HEK293 (cell line): ENCODE data around the gene CCDC51.
A peak's percentile ranks its signal among the peaks of the same experiment; 100 is the strongest.

Source experiments
- HIC1 ChIP-seq: fragments of 450-650 bp; formaldehyde crosslinking; IDR thresholded peaks from 2 replicates; pipeline ENCODE4 v1.5.1; 2016; ENCODE audit warnings: missing biosample characterization, missing genetic modification characterization
- KLF1 ChIP-seq: fragments of 450-650 bp; formaldehyde crosslinking; IDR thresholded peaks from 2 replicates; pipeline ENCODE4 v1.5.1; 2016; ENCODE audit warnings: missing biosample characterization, missing genetic modification characterization
- KLF17 ChIP-seq: fragments of 450-650 bp; formaldehyde crosslinking; IDR thresholded peaks from 2 replicates; pipeline ENCODE4 v1.5.1; 2016; ENCODE audit warnings: missing biosample characterization, missing genetic modification characterization
- KLF7 ChIP-seq: fragments of 450-650 bp; formaldehyde crosslinking; IDR thresholded peaks from 2 replicates; pipeline ENCODE4 v1.5.1; 2016; ENCODE audit warnings: missing biosample characterization, missing genetic modification characterization, borderline replicate concordance
- KLF8 ChIP-seq: fragments of 450-650 bp; formaldehyde crosslinking; IDR thresholded peaks from 2 replicates; pipeline ENCODE4 v1.5.1; 2016; ENCODE audit warnings: missing biosample characterization, missing genetic modification characterization
- KLF9 ChIP-seq: fragments of 450-650 bp; formaldehyde crosslinking; IDR thresholded peaks from 2 replicates; pipeline ENCODE4 v1.5.1; 2016; ENCODE audit warnings: missing biosample characterization, missing genetic modification characterization, low read depth
- MEIS1 ChIP-seq: sonication (generic); formaldehyde crosslinking; IDR thresholded peaks from 2 replicates; pipeline ENCODE4 v1.8.1; 2022; ENCODE audit warnings: missing genetic modification reagents, mild to moderate bottlenecking, borderline replicate concordance
- PATZ1 ChIP-seq: fragments of 450-650 bp; formaldehyde crosslinking; IDR thresholded peaks from 2 replicates; pipeline ENCODE4 v1.5.1; 2016; ENCODE audit warnings: missing biosample characterization, missing genetic modification characterization
- PBX3 ChIP-seq: sonication (generic); formaldehyde crosslinking; IDR thresholded peaks from 2 replicates; pipeline ENCODE4 v1.8.1; 2022; ENCODE audit warnings: mild to moderate bottlenecking, moderate library complexity, missing genetic modification reagents
- SP2 ChIP-seq: fragments of 450-650 bp; formaldehyde crosslinking; IDR thresholded peaks from 2 replicates; pipeline ENCODE4 v1.5.1; 2016; ENCODE audit warnings: missing biosample characterization, missing genetic modification characterization
- SP3 ChIP-seq: fragments of 450-650 bp; formaldehyde crosslinking; IDR thresholded peaks from 2 replicates; pipeline ENCODE4 v1.5.1; 2016; ENCODE audit warnings: missing biosample characterization, missing genetic modification characterization
- ZBTB17 ChIP-seq: fragments of 450-650 bp; formaldehyde crosslinking; IDR thresholded peaks from 2 replicates; pipeline ENCODE4 v1.5.1; 2016; ENCODE audit warnings: missing biosample characterization, missing genetic modification characterization
- ZBTB26 ChIP-seq: fragments of 450-650 bp; formaldehyde crosslinking; optimal IDR thresholded peaks from 2 replicates; pipeline ENCODE3; 2016; ENCODE audit warnings: missing biosample characterization, mild to moderate bottlenecking, missing genetic modification characterization
- ZEB2 ChIP-seq: fragments of 450-650 bp; formaldehyde crosslinking; IDR thresholded peaks from 2 replicates; pipeline ENCODE4 v1.5.1; 2016; ENCODE audit warnings: missing biosample characterization, missing genetic modification characterization
- ZIC2 ChIP-seq: fragments of 450-650 bp; formaldehyde crosslinking; IDR thresholded peaks from 2 replicates; pipeline ENCODE4 v1.5.1; 2016; ENCODE audit warnings: missing biosample characterization, missing genetic modification characterization
- ZNF24 ChIP-seq: fragments of 450-650 bp; formaldehyde crosslinking; IDR thresholded peaks from 2 replicates; pipeline ENCODE4 v1.5.1; 2016; ENCODE audit warnings: missing biosample characterization, missing genetic modification characterization
- ZNF274 ChIP-seq, 2 experiments: fragments of 200-500 bp in 1 of 2; fragments of 450-650 bp in 1 of 2; sonication (Bioruptor generic) in 1 of 2; formaldehyde crosslinking in 1 of 2; IDR thresholded peaks; 2 replicates each; pipeline versions ENCODE4 v1.5.1 to v1.6.1; 2014 to 2016; ENCODE audit warnings: borderline replicate concordance in 1 of 2, inconsistent platforms in 1 of 2, low read length in 1 of 2, missing biosample characterization in 1 of 2, missing genetic modification characterization in 1 of 2
- ZNF391 ChIP-seq: fragments of 450-650 bp; formaldehyde crosslinking; IDR thresholded peaks from 2 replicates; pipeline ENCODE4 v1.5.1; 2016; ENCODE audit warnings: low read depth, missing biosample characterization, missing genetic modification characterization, borderline replicate concordance
- ZNF398 ChIP-seq: fragments of 450-650 bp; formaldehyde crosslinking; IDR thresholded peaks from 2 replicates; pipeline ENCODE4 v1.5.1; 2017; ENCODE audit warnings: missing biosample characterization, missing genetic modification characterization
- ZNF433 ChIP-seq: fragments of 450-650 bp; formaldehyde crosslinking; IDR thresholded peaks from 2 replicates; pipeline ENCODE4 v1.5.1; 2016; ENCODE audit warnings: missing biosample characterization, missing genetic modification characterization, low read depth
- ZNF501 ChIP-seq: fragments of 450-650 bp; formaldehyde crosslinking; IDR thresholded peaks from 2 replicates; pipeline ENCODE4 v1.5.1; 2016; ENCODE audit warnings: missing biosample characterization, missing genetic modification characterization
- ZNF580 ChIP-seq: fragments of 450-650 bp; formaldehyde crosslinking; IDR thresholded peaks from 2 replicates; pipeline ENCODE4 v1.5.1; 2016; ENCODE audit warnings: missing biosample characterization, missing genetic modification characterization
- ZNF600 ChIP-seq: fragments of 450-650 bp; formaldehyde crosslinking; IDR thresholded peaks from 2 replicates; pipeline ENCODE4 v1.5.1; 2016; ENCODE audit warnings: missing biosample characterization, missing genetic modification characterization
- ZNF629 ChIP-seq: fragments of 450-650 bp; formaldehyde crosslinking; IDR thresholded peaks from 2 replicates; pipeline ENCODE4 v1.5.1; 2017; ENCODE audit warnings: missing biosample characterization, missing genetic modification characterization
- ZNF76 ChIP-seq: fragments of 450-650 bp; formaldehyde crosslinking; IDR thresholded peaks from 2 replicates; pipeline ENCODE4; 2016; ENCODE audit warnings: low read depth, missing biosample characterization, missing genetic modification characterization, borderline replicate concordance

CCDC51 gene

GRCh38 chr3:48446425-48447193, 6.7 kb upstream of the CCDC51 start, which contains the start of gene ATRIP (continued):
- peak; percentile 58; the same call in 1 of the 2 replicates for TF ChIP-seq PBX3 (CRISPR knock-in tag)
- TF ChIP-seq KLF1 (tag by site-specific recombination), result peak; percentile 94
- TF ChIP-seq ZIC2 (tag by site-specific recombination), result no peak
- peak; percentile 90 for TF ChIP-seq ZBTB26
- no peak for TF ChIP-seq ZNF433 (tag by site-specific recombination)
- TF ChIP-seq ZNF398 (tag by site-specific recombination), result 0 out of 2 replicates have a peak, but pooled peaks have one; percentile 20
- peak; percentile 98 for TF ChIP-seq KLF8 (tag by site-specific recombination)
- TF ChIP-seq ZEB2, result peak; percentile 73
- TF ChIP-seq SP2, result peak; percentile 84
- TF ChIP-seq ZNF600 (tag by site-specific recombination), result 0 out of 2 replicates have a peak, but pooled peaks have one; percentile 4
- no peak for TF ChIP-seq MEIS1
- TF ChIP-seq PATZ1 (tag by site-specific recombination), result peak; percentile 61; the same call in 1 of the 2 replicates
- peak; percentile 72; the same call in 1 of the 2 replicates for TF ChIP-seq KLF17 (tag by site-specific recombination)
- TF ChIP-seq HIC1, result no peak
- TF ChIP-seq ZNF24, result no peak
- peak; percentile 81 for TF ChIP-seq SP3
- peak; percentile 81 for TF ChIP-seq KLF9 (tag by site-specific recombination)
- peak; percentile 45; the same call in 1 of the 2 replicates for TF ChIP-seq ZNF391 (tag by site-specific recombination)
- peak; percentile 90 for TF ChIP-seq ZBTB17 (tag by site-specific recombination)
- TF ChIP-seq ZNF580, result no peak
- TF ChIP-seq ZNF274 (IDR thresholded peaks at IDR 0.05; ENCODE audit: low read length), result no peak
- TF ChIP-seq ZNF274 (tag by site-specific recombination; IDR thresholded peaks at IDR 0.05; ENCODE audit: borderline replicate concordance), result no peak
- TF ChIP-seq ZNF501 (tag by site-specific recombination), result peak; percentile 82
- peak; percentile 36 for TF ChIP-seq ZNF629 (tag by site-specific recombination)
- TF ChIP-seq ZNF76 (tag by site-specific recombination), result peak; percentile 77; the same call in 1 of the 2 replicates
- peak; percentile 97 for TF ChIP-seq KLF7 (tag by site-specific recombination)
